HEK293 (cell line): Measurements from ENCODE around the gene PACS1.

ENCODE experiments used
- BCL6B ChIP-seq: fragments of 450-650 bp; formaldehyde crosslinking; IDR thresholded peaks from 2 replicates; pipeline ENCODE4 v1.5.1; 2017; ENCODE audit warnings: missing biosample characterization, missing genetic modification characterization
- ZNF311 ChIP-seq: fragments of 450-650 bp; formaldehyde crosslinking; IDR thresholded peaks from 2 replicates; pipeline ENCODE4 v1.5.1; 2017; ENCODE audit warnings: missing biosample characterization, missing genetic modification characterization, borderline replicate concordance

- TF ChIP-seq BCL6B (tag by site-specific recombination): no peak
- TF ChIP-seq ZNF311 (tag by site-specific recombination): no peak
These were observed 199.2 kb downstream of the PACS1 start for GRCh38 chr11:66268952-66269905.
